Measurements from ENCODE around the gene GNAT3. TPM values are rescaled to one million over a fixed set of nuclear protein-coding genes. Genes with fewer than 3 reads are reported as not detected.

GNAT3 gene
- total RNA-seq, 1 experiment from 2014 or later = not detected

- no peak overlapping the region for H3K27ac ChIP-seq (ENCODE audit: low read depth, low read length)
- H3K9me2 ChIP-seq (ENCODE audit: insufficient read depth) = no peaks in the 10 kb centered on the region
- H2AFZ ChIP-seq (ENCODE audit: low read depth, low read length, poor library complexity, severe bottlenecking) = peak overlapping the region; percentile 92
- ATAC-seq = no peak
- CTCF ChIA-PET = no interaction called here
- H3K4me2 ChIP-seq (ENCODE audit: low read length) = no peak overlapping the region
- H3K36me3 ChIP-seq (ENCODE audit: control insufficient read depth in 1 of 2, insufficient read depth in 2 of 2, low read length in 2 of 2) = no peaks in the 10 kb centered on the region
- no peaks in the 10 kb centered on the region for H3K27me3 ChIP-seq (ENCODE audit: insufficient read depth, low read length)
- peaks cover 5 to 26% of the 10 kb centered on the region in 2 experiments for H3K4me1 ChIP-seq (ENCODE audit: control insufficient read depth in 1 of 2, insufficient read depth in 2 of 2, low read length in 2 of 2)
- POLR2A ChIA-PET = no interaction called here
- TF ChIP-seq CEBPB (IDR thresholded peaks at IDR 0.05; ENCODE audit: low read depth) (no peak), REST (IDR thresholded peaks at IDR 0.05; ENCODE audit: low read depth) (no peak), TCF7L2 (IDR thresholded peaks at IDR 0.05; ENCODE audit: borderline replicate concordance, extremely low read depth, insufficient read depth, insufficient read length) (no peak), SRF (IDR thresholded peaks at IDR 0.05; ENCODE audit: low read depth) (no peak), JUND (IDR thresholded peaks at IDR 0.05) (no peak), ZFX (IDR thresholded peaks at IDR 0.05) (no peak), ZBTB33 (IDR thresholded peaks at IDR 0.05; ENCODE audit: extremely low read depth, insufficient replicate concordance, low read length) (no peak), RAD21 (IDR thresholded peaks at IDR 0.05; ENCODE audit: low read depth) (no peak), SIN3A (IDR thresholded peaks at IDR 0.05; ENCODE audit: low read depth) (no peak), CTCF (IDR thresholded peaks at IDR 0.05 in 2 of 3, conservative IDR thresholded peaks at IDR 0.05 in 1 of 3; ENCODE audit: borderline replicate concordance in 1 of 3, insufficient read depth in 1 of 3, low read depth in 2 of 3, low read length in 2 of 3) (no peak)
- DNase-seq (ENCODE audit: low read depth, low spot score) = no peak
- no peak overlapping the region for H3K4me3 ChIP-seq (replicated peaks in 1 of 2; ENCODE audit: low read depth in 1 of 2, low read length in 2 of 2)
- RAD21 ChIA-PET (ENCODE audit: low non-redundant PET in 1 of 2, low total read pairs in 2 of 2, uncharacterized antibody in 2 of 2, unreplicated experiment in 2 of 2) = no interaction called here
- H3K9ac ChIP-seq (ENCODE audit: low read length) = no peak overlapping the region
- H3K9me3 ChIP-seq (ENCODE audit: control insufficient read depth in 1 of 2, insufficient read depth in 1 of 2, low read depth in 1 of 2, low read length in 2 of 2) = no peaks in the 10 kb centered on the region
- no TSS peak for BruUV-seq (replicated peaks)
- intact Hi-C loops (cut with micrococcal nuclease) = no loop called here
- H3K79me2 ChIP-seq (ENCODE audit: insufficient read depth, low read length) = no peaks in the 10 kb centered on the region
- no peaks in the 10 kb centered on the region for H4K20me1 ChIP-seq (ENCODE audit: insufficient read depth)
Measured at GRCh38 chr7:80493121-80493849, 18.6 kb downstream of the GNAT3 start.

Measured in HCT116 (cell line).